ENCODE results near the gene NRG3. TPM values are rescaled to one million over a fixed set of nuclear protein-coding genes. Genes with fewer than 3 reads are reported as not detected.

NRG3 gene
- total and polyA plus RNA-seq, 2 donors (not counting 1 experiment from before 2014, with no cell fraction given), result 0.06 TPM; not detected in 1

DNA sequence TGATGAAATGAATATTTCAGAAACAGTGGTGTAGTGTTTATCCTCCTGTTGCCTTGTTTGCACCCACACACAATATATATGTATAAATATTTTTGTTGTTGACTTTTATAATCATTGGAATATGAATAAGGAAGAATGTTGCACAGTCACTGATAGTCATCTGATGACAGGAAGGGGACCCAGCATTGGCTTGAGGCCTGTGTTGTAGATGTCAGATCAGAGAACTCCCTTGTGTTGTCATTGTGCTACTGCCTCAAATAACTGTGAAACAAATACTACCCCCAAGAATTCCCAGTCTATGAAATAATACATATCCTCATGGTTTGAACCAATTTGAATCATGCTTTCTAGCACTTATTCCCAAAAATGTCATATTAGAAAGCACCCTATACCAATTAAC, 84.0 kb downstream of the NRG3 start:
- Histone ChIP-seq H3K9ac (ENCODE audit: low read length) (no peak overlapping the region), H3K9me3 (ENCODE audit: control extremely low read depth in 1 of 3, control insufficient read depth in 2 of 3, insufficient read depth in 1 of 3, low read length in 2 of 3) (peaks cover 0 to 5% (median 0%) of the 10 kb centered on the region in 3 donors), H4K20me1 (ENCODE audit: control insufficient read depth, insufficient read depth, low read length, poor library complexity, severe bottlenecking) (no peaks in the 10 kb centered on the region), H3K27me3 (replicated peaks in 1 of 4; ENCODE audit: control extremely low read depth in 1 of 4, control insufficient read depth in 3 of 4, insufficient read depth in 4 of 4, low read length in 3 of 4) (no peaks in the 10 kb centered on the region), H3K4me3 (ENCODE audit: control extremely low read depth in 1 of 5, extremely low read depth in 1 of 5, insufficient read depth in 1 of 5, low read depth in 2 of 5, low read length in 4 of 5) (no peak overlapping the region), H3K79me2 (ENCODE audit: control insufficient read depth, insufficient read depth, low read length) (no peaks in the 10 kb centered on the region), H3K27ac (ENCODE audit: low read length in 2 of 2) (no peak overlapping the region), H2AFZ (ENCODE audit: insufficient read depth, low read depth, low read length, poor library complexity, severe bottlenecking) (no peak overlapping the region), H3K4me2 (replicated peaks; ENCODE audit: low read depth, low read length, poor library complexity, severe bottlenecking) (no peak overlapping the region), H3K36me3 (replicated peaks in 1 of 2; ENCODE audit: control extremely low read depth in 1 of 2, control insufficient read depth in 1 of 2, extremely low read depth in 1 of 2, insufficient read depth in 2 of 2, low read length in 1 of 2) (no peaks in the 10 kb centered on the region), H3K4me1 (ENCODE audit: control insufficient read depth in 2 of 2, insufficient read depth in 2 of 2, low read length in 2 of 2) (no peaks in the 10 kb centered on the region)
- TF ChIP-seq EZH2 (IDR thresholded peaks at IDR 0.05; ENCODE audit: borderline replicate concordance, insufficient read depth, low read depth, low read length, poor library complexity, severe bottlenecking), result no peak
- TF ChIP-seq, protein P1, sequence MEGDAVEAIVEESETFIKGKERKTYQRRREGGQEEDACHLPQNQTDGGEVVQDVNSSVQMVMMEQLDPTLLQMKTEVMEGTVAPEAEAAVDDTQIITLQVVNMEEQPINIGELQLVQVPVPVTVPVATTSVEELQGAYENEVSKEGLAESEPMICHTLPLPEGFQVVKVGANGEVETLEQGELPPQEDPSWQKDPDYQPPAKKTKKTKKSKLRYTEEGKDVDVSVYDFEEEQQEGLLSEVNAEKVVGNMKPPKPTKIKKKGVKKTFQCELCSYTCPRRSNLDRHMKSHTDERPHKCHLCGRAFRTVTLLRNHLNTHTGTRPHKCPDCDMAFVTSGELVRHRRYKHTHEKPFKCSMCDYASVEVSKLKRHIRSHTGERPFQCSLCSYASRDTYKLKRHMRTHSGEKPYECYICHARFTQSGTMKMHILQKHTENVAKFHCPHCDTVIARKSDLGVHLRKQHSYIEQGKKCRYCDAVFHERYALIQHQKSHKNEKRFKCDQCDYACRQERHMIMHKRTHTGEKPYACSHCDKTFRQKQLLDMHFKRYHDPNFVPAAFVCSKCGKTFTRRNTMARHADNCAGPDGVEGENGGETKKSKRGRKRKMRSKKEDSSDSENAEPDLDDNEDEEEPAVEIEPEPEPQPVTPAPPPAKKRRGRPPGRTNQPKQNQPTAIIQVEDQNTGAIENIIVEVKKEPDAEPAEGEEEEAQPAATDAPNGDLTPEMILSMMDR (IDR thresholded peaks at IDR 0.05), result no peak
- H3K4me1 Mint-ChIP-seq, result no peaks in the 10 kb centered on the region
- ATAC-seq (ENCODE audit: low read depth) (no peak), DNase-seq (no peak)
- no peaks in the 10 kb centered on the region for H3K27me3 Mint-ChIP-seq
- H3K27ac Mint-ChIP-seq, result no peak overlapping the region
- intact Hi-C loops (cut with micrococcal nuclease), result no loop called here
- peaks cover 2% of the 10 kb centered on the region for H3K9me3 Mint-ChIP-seq (ENCODE audit: insufficient read depth)
- ChIA-PET CTCF (no interaction called here), POLR2A (no interaction called here)
- H3K4me3 Mint-ChIP-seq, result no peak overlapping the region

GRCh38 chr10:81961451-81962184, 86.6 kb downstream of the NRG3 start:
- H3K9me3 Mint-ChIP-seq (ENCODE audit: insufficient read depth), result peaks cover 2% of the 10 kb centered on the region

More at GRCh38 chr10:81961451-81962184, 86.6 kb downstream of the NRG3 start:
- intact Hi-C loops (cut with micrococcal nuclease), result no loop called here
- no peaks in the 10 kb centered on the region for H3K27me3 ChIP-seq (replicated peaks in 1 of 4; ENCODE audit: control extremely low read depth in 1 of 4, control insufficient read depth in 3 of 4, insufficient read depth in 4 of 4, low read length in 3 of 4)
- H4K20me1 ChIP-seq (ENCODE audit: control insufficient read depth, insufficient read depth, low read length, poor library complexity, severe bottlenecking), result no peaks in the 10 kb centered on the region
- TF ChIP-seq EZH2 (IDR thresholded peaks at IDR 0.05; ENCODE audit: borderline replicate concordance, insufficient read depth, low read depth, low read length, poor library complexity, severe bottlenecking), result no peak
- TF ChIP-seq, protein P1 (IDR thresholded peaks at IDR 0.05), result no peak
- H3K36me3 ChIP-seq (replicated peaks in 1 of 2; ENCODE audit: control extremely low read depth in 1 of 2, control insufficient read depth in 1 of 2, extremely low read depth in 1 of 2, insufficient read depth in 2 of 2, low read length in 1 of 2), result no peaks in the 10 kb centered on the region
- ATAC-seq (ENCODE audit: low read depth) (no peak), DNase-seq (no peak)
- H3K4me3 ChIP-seq (ENCODE audit: control extremely low read depth in 1 of 5, extremely low read depth in 1 of 5, insufficient read depth in 1 of 5, low read depth in 2 of 5, low read length in 4 of 5), result no peak overlapping the region
- CTCF ChIA-PET, result no interaction called here
- no peaks in the 10 kb centered on the region for H3K79me2 ChIP-seq (ENCODE audit: control insufficient read depth, insufficient read depth, low read length)
- peaks cover 0 to 5% (median 0%) of the 10 kb centered on the region in 3 donors for H3K9me3 ChIP-seq (ENCODE audit: control extremely low read depth in 1 of 3, control insufficient read depth in 2 of 3, insufficient read depth in 1 of 3, low read length in 2 of 3)
- no peak overlapping the region for H3K9ac ChIP-seq (ENCODE audit: low read length)
- POLR2A ChIA-PET, result no interaction called here
- Mint-ChIP-seq H3K4me1 (no peaks in the 10 kb centered on the region), H3K4me3 (no peak overlapping the region), H3K27ac (no peak overlapping the region), H3K27me3 (no peaks in the 10 kb centered on the region)
- H3K27ac ChIP-seq (ENCODE audit: low read length in 2 of 2), result no peak overlapping the region
- no peak overlapping the region for H3K4me2 ChIP-seq (replicated peaks; ENCODE audit: low read depth, low read length, poor library complexity, severe bottlenecking)
- no peaks in the 10 kb centered on the region for H3K4me1 ChIP-seq (ENCODE audit: control insufficient read depth in 2 of 2, insufficient read depth in 2 of 2, low read length in 2 of 2)
- H2AFZ ChIP-seq (ENCODE audit: insufficient read depth, low read depth, low read length, poor library complexity, severe bottlenecking), result no peak overlapping the region
- 80% methylated on average over 2 of the region's 2 CpGs for WGBS (ENCODE audit: insufficient coverage)
